BLaER1 (cell line): ENCODE data around the gene INCA1.

Experiments used
- H3K27ac ChIP-seq: shearing (Covaris generic); formaldehyde crosslinking; 2 replicates; pipeline ENCODE4 v1.8.1; 2022
- H3K27me3 ChIP-seq: shearing (Covaris generic); formaldehyde crosslinking; 2 replicates; pipeline ENCODE4 v1.8.1; 2022
- H3K36me3 ChIP-seq: shearing (Covaris generic); formaldehyde crosslinking; 2 replicates; pipeline ENCODE4 v1.8.1; 2022
- H3K4me1 ChIP-seq: shearing (Covaris generic); formaldehyde crosslinking; 2 replicates; pipeline ENCODE4 v1.8.1; 2022
- H3K4me2 ChIP-seq: shearing (Covaris generic); formaldehyde crosslinking; 2 replicates; pipeline ENCODE4 v1.8.1; 2022
- H3K4me3 ChIP-seq: shearing (Covaris generic); formaldehyde crosslinking; 2 replicates; pipeline ENCODE4 v1.8.1; 2022
- H3K9ac ChIP-seq: shearing (Covaris generic); formaldehyde crosslinking; 2 replicates; pipeline ENCODE4 v1.8.1; 2022
- H3K9me3 ChIP-seq: shearing (Covaris generic); formaldehyde crosslinking; 2 replicates; pipeline ENCODE4 v1.8.1; 2022
- H4K20me1 ChIP-seq: shearing (Covaris generic); formaldehyde crosslinking; 2 replicates; pipeline ENCODE4 v1.8.1; 2022
- Cebpa-rat ChIP-seq: shearing (Covaris generic); IDR thresholded peaks from 2 replicates; pipeline ENCODE4 v1.8.1; 2022

Gene INCA1

DNA sequence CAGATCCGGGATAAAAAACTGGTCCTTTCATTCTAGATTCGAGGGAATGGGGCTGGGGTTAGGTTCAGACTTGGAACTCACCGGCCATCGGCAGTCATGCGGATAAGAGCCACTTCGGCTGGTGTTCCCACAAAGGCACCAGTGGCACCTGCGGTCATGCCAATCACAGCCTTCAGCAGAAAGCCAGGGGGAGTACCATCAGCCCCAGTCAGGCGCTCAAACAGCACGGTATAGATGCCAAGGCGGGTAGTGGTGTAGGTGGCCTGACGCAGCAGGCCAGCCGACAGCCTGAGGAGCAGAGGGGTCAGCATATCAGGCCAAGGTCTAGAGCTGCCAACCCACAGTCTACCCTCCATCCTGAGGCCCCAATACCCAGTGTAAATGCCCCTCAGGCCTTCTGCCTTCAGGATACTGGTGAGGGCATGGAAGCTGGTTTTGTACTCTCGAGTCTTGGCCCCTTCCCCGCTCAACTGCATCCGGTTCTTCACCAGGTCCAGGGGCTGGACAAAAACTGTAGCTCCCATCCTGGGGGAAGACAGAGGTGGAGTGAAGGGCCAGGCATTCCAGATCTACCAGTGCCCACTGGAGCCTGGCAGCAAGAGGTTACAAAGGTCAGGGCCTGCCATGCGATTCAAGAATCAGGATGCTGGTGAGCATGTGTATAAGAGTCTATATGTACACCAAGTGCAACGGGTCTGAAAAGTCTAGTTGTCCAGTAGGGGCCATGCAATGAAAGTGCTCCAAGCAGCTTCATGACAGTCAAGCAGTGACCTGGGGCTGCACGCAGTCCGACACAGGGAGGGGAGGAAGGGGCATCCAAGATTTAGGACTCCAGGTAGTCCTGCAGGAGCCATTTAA is 58.4 kb downstream of the INCA1 start:
- H3K4me2 ChIP-seq: peak overlapping the region; percentile 99
- peaks cover 58% of the 10 kb centered on the region for H3K36me3 ChIP-seq
- H3K27ac ChIP-seq: peak overlapping the region; percentile 96
- peaks cover 43% of the 10 kb centered on the region for H4K20me1 ChIP-seq
- peak overlapping the region; percentile 89 for H3K4me3 ChIP-seq
- H3K4me1 ChIP-seq: peaks cover 67% of the 10 kb centered on the region
- no peaks in the 10 kb centered on the region for H3K9me3 ChIP-seq
- no peak for TF ChIP-seq Cebpa-rat
- no peaks in the 10 kb centered on the region for H3K27me3 ChIP-seq
- H3K9ac ChIP-seq: peak overlapping the region; percentile 98
